Hippocampal formation (tissue), 2 donors: ENCODE data around the gene LRIG1.

Experiments used
- DNase-seq, 2 donors: peaks; one replicate each; lab custom pipeline; 2025; lab: John Stamatoyannopoulos, UW

The LRIG1 gene

DNA sequence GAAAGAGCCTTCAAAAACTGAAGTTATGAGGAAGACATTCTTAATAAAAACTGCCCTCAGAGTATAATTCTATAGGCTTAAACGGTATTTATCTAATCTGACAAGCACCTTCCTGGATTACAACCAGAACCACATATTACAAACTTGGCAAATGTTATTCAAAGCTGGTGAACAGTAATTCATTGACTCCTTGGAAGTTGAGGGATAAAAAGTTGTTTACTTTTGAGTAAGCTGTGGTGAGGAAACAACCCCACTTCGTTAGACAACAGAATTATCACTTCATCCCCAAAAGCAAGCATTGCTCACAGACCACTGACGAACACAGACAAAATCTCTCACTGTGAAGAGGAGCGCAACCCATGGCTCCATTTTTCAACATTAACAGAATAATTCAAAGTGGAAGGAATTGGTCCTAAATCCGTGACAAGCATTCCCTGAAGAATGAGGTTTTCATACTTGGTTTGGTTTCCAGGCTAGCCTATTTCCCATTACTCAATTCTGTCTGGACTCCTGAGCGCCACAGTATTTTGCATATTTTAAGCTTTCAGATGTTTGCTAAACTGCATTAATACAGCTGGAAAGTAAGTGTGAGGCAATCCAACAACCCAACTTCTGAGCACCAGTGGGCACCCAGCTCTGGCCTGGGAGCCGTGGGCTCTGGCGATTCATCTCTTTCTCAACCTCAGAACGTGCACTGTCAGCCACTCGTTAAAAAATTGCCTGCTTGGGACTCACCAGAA is 32.7 kb downstream of the LRIG1 start:
- no peak for DNase-seq

DNA sequence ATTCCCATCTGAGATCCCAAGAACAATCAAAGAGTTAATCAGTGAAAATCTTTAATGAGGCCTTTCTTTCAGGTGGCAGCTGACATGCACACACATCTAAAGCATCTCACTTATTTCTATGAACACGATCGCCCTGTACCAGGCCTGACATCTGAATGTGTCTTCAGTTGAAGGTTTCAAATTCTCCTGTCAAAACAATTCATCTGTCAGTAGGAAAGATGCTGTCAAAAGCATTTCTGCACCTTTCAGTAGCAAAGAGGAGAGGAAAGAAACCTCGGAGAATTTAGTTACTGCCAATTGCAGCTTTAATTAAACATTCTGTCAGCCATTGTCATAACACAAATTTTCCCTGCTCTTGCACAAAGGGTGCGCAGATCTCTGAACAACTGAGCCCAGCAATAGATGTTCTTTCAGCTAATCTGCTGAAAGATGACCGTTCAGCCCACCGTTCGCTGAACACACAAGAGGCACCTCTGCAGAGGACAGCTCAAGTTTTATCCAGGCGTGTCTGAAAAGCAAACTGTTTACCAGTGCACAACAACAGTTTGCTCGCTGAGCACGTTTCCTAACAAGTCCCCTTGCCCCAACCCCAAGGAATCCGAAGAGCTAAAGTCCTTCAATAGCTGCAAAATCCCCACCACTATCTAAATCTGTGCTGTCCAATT is 34.1 kb downstream of the LRIG1 start:
- DNase-seq = no peak

DNA sequence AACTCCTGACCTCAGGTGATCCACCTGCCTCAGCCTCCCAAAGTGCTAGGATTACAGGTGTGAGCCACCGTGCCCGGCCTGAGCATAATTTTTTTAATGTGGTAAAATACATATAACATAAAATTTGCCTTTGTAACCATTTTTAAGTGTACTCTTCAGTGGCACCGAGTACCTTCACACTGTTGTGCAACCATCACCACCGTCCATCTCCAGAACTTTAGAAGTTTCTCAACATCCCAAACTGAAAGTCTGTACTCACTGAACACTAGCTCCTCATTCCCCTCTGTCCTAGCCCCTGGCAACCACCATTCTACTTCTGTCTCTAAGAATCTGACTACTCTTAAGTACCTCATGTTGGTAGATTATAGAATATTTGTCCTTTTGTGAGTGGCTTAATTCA is 35.2 kb downstream of the LRIG1 start:
- DNase-seq = no peak

DNA sequence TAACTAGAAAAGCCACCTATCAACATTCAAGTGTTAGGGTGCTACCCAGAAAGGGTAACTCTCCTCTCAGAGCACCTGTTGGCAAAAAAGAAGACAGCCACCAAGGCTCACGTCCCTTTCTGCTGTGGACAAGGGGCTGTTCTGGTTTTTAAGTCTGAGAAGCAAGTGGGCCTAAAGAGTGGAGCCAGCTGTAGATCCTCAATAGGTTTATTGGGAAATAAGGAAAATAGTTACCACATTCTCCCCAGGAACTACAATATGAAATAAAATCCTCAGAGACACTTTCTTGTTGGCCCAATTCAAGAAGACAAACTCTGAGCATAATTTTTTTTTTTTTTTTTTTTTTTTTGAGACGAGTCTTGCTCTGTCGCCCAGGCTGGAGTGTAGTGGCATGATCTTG is 35.8 kb downstream of the LRIG1 start:
- DNase-seq = no peak

DNA sequence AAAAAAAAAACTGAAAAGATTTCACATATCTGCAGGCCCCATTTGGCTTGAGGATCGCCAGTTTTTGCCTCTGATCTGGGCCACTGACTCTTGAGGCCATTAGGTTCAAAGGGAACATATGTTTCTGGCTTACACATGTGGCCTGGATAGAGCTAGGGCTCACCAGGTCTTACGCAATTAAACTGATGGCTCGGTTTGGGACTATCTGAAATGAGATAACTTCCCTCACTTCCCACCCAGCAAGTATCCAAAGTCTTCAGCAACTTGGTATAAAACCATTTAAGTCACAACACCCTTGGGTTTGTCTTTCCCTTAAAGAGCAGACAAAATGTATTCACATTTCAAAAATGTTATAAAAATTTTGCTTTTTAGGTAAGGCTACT is 36.3 kb downstream of the LRIG1 start:
- DNase-seq = no peak

DNA sequence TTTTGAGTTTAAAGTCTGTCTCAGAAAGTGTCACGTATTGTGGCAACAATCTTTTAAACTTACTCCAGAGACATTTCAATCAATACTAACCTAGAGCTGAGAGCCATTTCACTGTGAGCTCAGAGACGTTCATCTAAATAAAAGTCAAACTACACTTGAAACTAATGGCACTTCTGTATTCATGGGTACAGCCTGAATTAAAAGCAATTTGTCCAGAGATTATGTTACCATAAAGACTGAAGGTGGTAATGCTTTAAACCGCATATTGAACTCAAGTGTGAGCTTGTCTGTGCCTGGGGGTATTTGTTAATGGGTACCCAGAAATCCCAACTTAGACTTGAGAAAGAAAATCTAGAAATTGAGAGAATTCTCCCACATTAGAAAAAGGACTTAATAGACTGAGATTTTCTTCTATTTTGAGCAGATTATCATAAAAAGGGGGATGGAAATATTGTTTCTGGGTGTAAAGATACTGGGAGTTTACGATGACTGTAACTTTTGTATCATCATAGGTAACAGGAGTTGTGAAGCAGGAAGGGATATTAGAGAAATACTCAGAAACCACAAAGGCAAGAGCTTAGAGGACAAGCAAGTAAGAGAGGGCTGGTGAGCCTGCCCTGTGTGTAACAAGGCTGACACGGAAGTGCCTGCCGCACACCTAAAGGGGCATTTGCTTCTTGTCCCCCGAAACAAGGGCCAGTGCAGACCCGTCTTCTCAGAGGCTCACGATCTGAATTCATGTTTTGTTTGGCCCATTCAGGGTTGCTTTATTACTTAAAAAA is 36.9 kb downstream of the LRIG1 start:
- no peak for DNase-seq

DNA sequence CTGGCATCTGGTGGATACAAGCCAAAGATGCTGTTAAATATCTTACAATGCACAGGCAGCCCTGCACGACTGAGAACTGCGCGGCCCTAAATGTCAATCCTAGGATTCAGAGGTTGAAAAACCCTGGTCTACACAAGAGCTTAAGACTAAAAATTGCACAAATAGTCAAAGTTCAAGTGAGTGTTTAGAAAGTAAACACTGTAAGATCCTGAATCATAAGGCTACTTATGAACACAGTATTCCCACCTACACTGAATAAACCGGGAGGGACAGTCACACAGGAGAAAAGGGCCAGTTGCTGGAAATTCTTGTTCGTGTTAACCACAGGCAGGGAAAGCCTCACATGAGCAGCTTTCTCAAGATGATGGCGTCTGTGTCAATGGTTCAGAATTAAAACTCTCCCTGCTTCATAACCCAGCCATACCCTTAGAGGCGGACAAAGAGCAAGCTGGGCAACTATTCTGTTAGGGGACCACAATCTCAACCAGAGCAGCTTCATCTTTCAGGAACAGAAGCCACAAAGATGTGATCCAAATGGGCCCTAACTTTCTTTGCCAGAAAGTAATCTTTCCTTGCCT is 37.7 kb downstream of the LRIG1 start:
- DNase-seq = no peak

DNA sequence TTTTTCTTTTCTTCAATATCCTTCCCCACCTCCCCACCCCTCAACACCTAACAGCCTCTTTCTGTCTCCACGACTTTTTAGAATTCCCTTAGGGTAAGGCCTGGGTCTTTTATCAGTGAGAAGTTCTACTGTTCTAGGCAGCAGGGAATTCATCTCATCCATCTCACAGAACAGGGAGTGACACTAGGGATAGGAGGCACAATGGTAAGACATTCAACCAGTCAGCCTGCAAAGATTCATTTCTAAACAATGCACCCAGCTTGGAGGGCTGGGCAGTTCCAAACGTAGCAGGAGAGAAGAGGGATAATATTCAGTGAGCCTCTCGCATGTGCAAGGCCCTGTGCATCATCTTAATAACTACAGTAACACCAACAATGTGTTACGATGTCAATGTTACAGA is 43.6 kb downstream of the LRIG1 start:
- DNase-seq = no peak

DNA sequence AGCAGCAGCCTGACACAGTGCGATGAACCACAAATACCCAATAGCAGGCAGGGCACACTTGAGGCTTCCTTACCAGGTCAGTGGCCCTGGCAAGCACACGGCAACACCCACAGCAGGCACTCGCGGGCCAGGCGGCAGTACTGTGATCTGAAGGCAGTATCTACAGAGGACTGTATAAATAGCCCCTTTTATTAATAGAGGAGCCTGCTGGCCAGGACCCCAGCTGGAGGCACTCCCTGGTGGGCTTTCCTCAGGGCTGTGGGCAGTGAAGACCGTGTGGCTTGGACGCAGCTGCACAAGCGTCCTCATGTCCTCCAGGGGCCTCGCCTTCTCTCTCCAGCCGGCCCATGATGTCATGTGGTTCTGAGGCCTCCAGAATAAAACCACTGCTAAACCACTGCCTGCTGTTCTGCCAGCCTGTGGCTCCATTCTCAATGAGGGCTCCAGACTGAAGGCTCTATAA is 44.1 kb downstream of the LRIG1 start:
- peak; percentile 46 to 52 for DNase-seq

DNA sequence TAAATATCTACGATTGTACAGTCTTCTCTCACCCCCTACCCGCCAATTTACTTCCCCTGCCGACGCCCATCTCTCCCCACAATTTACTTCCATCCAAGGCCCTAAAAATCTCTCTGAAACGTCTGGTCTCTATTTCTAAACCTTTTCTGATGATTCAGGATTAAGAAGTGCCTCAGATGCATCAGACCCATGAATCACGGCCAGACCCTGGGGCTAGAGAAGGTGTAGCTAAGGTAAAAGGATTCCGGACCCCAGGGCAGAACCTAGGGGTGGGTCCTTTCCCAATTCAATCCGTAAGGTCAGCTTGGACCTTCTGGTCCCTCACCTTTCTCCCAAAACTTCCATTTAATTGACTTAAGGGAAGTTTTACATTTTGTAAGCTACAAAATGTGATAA is 46.4 kb downstream of the LRIG1 start:
- DNase-seq = no peak

DNA sequence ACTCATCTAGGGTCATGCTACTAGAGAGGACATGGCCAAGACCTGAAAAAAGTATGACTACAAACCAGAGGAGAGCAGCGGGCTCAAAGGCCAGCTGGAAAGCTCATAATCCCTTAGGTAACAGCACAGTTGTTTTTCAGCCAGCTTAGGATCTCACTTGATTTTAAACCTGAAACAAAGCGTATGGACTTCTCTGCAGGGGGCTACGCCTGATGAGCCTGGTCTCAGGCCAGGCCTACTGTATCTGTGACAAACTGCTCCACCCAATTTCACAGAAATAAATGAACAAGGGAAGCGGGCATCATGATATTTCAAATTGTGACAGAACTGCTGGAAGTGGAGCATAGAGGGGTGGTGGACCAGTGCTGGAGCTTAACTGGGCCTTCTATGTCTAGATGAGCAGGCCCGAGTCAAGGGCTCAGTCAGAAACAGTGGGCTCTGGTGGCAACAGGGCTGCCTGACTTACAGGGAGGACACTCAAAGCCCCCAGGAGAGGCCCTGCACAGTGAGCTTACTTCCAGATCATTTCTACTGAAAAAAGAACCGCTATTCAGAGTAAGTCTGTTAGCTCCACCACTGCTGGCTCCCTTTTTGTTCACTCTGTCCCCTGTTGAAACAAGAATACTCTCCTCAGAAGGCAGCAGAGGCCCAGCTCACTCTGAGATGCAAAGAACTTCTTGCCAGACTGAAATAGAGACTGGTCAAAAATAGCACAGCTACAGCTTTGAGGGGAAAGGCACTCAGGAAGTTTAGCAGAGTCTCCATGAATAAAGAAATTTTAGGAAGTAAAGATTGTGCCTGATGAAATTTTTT is 47.0 kb downstream of the LRIG1 start:
- peak in 1 of 2 donors; percentile 52 for DNase-seq

DNA sequence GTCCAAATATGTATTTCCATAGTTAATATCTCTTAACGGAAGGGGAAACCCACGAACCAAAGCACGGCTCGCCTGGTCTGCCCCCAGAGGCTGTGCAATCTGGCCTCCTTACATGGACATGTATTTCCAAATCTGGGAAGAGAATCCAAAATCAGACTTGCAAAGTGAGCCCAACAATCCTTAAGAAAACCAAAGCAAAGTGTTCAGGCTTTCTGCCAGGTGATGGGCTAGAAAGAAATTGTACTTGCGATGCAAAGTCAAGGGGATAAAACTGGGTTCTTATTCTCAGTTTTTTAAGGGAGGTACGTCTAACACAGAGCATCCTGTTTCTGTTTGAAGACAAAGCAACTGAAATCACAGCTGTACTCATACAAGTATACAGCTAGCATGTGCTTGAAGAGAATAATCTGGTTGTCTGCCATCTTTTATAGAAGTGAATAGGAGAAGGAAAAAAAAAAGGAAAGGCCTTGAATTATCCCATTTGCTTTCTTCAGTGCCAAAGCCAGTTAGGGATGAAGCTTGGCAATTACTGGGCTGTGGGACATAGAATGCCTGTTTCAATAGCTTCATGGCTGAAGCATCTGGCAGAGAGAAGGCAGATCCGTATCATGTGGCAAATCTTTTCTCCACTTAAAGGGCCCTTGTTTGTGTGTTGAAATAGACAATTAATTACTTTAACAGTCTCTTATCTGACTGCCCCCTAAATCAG is 48.4 kb downstream of the LRIG1 start:
- DNase-seq = peak; percentile 28 to 78

DNA sequence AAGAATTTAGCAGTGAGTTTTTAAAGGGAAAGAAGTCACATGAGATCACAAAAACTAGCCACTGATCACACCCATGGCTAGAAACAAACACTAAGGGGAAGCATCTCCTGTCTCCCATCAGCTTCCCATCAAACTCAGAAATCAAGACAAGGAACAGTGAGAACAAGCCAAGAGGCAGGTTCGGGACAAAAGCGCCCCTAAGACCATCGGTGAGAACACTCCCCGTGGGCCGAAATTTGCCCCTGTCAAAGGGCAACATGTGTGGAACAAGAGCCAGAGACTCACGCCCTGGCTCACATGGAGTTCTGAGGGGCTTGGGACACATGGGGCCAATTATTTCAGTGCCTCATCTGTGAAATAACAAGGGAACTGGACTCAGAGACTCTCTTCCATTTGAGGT is 49.1 kb downstream of the LRIG1 start:
- DNase-seq = no peak

DNA sequence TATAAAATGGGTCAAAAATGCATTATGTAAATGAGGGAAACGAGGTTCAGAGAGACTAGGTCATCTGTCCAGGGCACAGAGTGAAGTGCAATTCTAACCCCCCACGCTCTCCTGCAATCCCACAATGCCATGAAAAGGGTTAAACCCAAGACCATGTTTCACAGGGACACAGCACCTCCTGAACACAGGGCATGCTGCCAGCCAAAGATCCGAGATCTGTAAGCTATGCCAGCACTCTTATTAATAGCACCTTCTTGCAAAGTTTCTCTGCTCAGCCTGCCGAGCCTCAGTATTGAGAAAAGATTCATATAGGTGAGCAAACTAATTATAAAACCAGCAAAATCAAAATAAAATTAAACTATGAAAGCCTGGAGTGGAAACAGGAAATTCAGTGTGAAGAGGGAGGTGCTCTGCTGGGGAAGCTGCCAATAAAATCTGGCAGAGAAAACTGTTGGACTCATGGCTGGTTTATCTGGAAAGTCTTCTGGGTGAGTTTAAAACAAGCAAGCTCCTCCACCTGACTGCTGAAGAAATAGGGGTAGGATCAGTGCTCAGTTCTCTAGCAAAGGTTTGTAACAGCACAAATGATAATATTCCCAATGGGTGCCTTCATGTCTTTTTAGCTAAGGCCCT is 50.3 kb downstream of the LRIG1 start:
- peak; percentile 37 to 65 for DNase-seq

DNA sequence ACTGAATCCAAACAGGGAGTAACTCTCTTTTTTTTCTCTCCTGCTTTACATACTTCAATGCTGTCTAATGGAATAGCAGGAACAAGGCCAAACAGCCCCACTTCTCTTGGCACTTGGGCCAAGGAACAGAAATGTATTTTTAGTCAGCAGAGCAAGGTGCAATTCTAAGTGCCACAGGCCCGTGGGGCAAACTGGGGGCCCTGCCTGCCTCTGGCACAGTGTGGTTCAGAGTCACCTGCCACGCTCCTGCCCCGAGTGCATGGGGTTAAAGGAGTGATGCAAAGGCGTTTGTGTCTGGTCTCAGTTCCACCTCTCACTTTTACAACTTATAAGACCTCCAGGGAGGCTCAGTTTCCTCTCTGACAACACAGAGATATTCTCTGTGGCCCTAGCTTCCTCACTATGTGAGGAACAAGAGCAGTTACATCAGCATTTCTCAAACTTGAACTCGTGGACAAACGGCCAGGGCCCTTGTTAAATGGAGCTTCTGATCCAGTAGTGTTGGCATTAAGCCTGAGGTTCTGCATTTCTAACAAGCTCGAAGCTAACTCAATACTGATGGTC is 51.3 kb downstream of the LRIG1 start:
- peak; percentile 11 to 26 for DNase-seq

DNA sequence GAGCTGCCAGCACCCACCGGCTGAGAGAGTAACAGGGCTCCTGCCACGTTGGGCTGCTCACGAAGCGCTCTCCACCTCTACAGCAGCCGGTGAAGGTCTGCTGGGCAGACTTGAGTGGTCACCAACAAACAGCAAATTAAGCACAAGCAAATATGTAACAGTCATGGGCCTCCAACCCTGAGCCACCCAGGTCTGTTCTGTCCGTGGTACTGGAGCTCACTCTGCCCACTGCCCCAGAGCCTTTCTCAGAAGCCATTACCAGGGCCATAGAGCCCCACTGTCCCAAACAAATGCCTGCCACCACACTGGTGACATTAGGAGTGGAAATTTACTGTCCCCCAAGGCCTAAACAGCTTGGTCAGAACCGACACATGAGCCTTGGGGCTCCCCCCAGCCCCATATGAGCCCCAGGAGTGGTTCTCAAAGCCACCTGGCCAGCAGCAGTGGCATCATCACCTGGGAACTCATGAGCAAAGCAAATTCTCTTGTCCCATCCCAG is 56.6 kb downstream of the LRIG1 start:
- DNase-seq = no peak

DNA sequence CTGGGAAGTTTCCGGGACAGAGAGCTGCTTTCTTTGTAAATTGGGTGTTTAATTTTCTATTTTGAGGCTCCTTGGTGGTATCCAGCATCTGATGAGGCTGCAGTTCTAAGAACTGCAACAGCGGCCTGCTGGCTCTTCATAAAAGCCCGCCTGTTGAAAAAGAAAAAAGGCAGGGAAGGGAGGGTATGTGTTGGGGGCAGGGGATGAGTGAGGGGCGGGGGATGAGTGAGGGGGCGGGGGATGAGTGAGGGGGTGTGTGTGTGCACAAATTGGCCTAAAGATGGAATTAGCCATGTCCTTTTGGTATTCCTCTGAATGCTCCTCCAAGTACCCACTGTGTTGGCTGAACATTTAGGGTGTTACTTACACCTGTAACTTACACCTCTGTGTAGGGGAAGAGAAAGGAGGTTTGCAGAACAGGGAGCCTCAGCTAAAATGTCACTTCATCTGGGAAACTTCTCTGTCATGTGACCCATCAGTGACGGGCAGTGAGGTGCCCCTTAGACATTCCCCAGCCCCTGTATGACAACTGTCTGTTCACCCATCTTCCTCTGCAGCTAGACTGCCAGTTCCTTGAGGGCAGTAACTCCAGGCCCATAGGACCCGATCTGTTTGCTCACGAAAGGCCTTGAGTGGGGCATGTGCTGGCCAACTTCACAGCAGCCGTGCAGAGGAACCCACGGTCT is 57.6 kb downstream of the LRIG1 start:
- DNase-seq = peak in 1 of 2 donors; percentile 48

DNA sequence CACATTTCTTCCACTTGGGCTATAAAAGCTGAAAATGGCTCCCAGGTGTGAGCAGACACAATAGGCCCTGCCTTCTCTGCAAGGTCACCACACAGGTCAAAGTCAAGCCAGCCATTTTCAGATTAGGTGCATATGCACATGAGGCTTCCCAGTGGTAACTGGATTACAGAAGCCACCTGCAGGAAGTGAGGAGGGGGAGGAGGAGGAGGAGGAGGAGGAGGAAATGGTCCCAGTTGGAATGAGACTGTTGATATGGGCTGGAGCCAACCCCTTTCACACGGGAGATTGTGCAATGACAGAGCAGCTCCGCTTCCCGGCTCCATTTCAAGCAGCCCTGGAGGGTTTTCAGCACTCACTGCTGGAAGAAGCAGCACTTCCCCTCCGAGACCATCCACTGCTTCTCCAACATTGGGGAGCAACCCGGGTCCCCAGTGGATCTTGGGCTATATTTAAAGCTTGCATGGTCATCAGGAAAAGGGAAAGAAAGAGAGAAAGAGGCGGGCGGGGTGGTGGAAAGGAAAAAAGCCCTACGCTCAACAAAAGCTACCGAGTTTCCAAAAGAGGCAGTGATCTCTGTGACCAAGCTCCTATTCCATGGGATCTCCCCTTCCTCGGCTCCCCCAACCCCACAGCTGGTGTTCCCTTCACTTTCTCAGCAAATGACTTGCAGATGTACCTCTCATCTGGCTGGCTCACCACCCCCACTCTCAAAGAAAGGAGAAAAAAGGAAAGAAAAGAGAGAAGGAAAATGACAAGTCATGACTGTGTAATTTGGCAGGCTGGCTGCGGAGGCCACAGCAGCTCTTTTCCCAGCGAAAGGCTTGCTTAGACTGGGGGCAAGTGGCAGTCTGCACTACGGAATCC is 58.3 kb downstream of the LRIG1 start:
- no peak for DNase-seq
